Caco-2 (cell line): ENCODE measurements around the gene ACCS. TPM values are rescaled to one million over a fixed set of nuclear protein-coding genes. Genes with fewer than 3 reads are reported as not detected.

Experiments
- BruUV-seq: library from RNA; stranded (reverse); fragments of 400-500 nt; replicated peaks from 2 replicates; lab custom pipeline; 2021; lab: Mats Ljungman, UMichigan
- CTCF ChIA-PET: fragments of 300-600 bp; sonication (Branson Sonifier 250); formaldehyde crosslinking; loops from one replicate; lab custom pipeline; 2022; ENCODE audit warnings: antibody characterized with exemption; lab: Charles Lee
- POLR2A ChIA-PET: fragments of 300-600 bp; sonication (Branson Sonifier 250); formaldehyde crosslinking; loops from one replicate; lab custom pipeline; 2022; ENCODE audit warnings: antibody characterized with exemption; lab: Charles Lee
- DNase-seq, 2 experiments: peaks; one replicate each; pipeline versions ENCODE4 v3.0.0 to v3.0.0-alpha.2; 2020 to 2022
- H3K27me3 ChIP-seq: replicated peaks from 2 replicates; pipeline ENCODE4 v1.6.0; 2011; ENCODE audit warnings: low read length; ENCODE audit not compliant: control insufficient read depth, insufficient read depth
- H3K36me3 ChIP-seq: 2 replicates; pipeline ENCODE4 v1.5.1; 2011; ENCODE audit warnings: low read length; ENCODE audit not compliant: control insufficient read depth, insufficient read depth
- H3K4me1 ChIP-seq: fragments of 250-450 bp; sonication (Bioruptor Pico); 2 replicates; pipeline ENCODE4 v1.5.1; 2020; ENCODE audit warnings: mild to moderate bottlenecking
- H3K4me3 ChIP-seq: 2 replicates; pipeline ENCODE4 v1.5.1; 2011; ENCODE audit warnings: low read depth, mild to moderate bottlenecking, control low read depth, low read length
- H3K9me3 ChIP-seq: fragments of 250-450 bp; sonication (Bioruptor Pico); 2 replicates; pipeline ENCODE4 v1.5.1; 2020; ENCODE audit warnings: mild to moderate bottlenecking, moderate library complexity
- H3K27ac Mint-ChIP-seq: one replicate; pipeline ENCODE4 v1.8.0; 2022; ENCODE audit warnings: mixed read lengths; ENCODE audit not compliant: unreplicated experiment
- H3K27me3 Mint-ChIP-seq: one replicate; pipeline ENCODE4 v1.8.0; 2022; ENCODE audit warnings: mixed read lengths; ENCODE audit not compliant: insufficient read depth, unreplicated experiment
- H3K36me3 Mint-ChIP-seq: one replicate; pipeline ENCODE4 v1.8.0; 2022; ENCODE audit warnings: mild to moderate bottlenecking, mixed read lengths; ENCODE audit not compliant: insufficient read depth, unreplicated experiment
- H3K4me1 Mint-ChIP-seq: one replicate; pipeline ENCODE4 v1.8.0; 2022; ENCODE audit warnings: low read depth, mixed read lengths; ENCODE audit not compliant: unreplicated experiment
- H3K4me3 Mint-ChIP-seq: one replicate; pipeline ENCODE4 v1.8.0; 2022; ENCODE audit warnings: mild to moderate bottlenecking, moderate library complexity, mixed read lengths; ENCODE audit not compliant: unreplicated experiment
- H3K9me3 Mint-ChIP-seq: one replicate; pipeline ENCODE4 v1.8.0; 2022; ENCODE audit warnings: mixed read lengths; ENCODE audit not compliant: unreplicated experiment
- intact Hi-C: fragments of 100-400 bp; cut with micrococcal nuclease; formaldehyde crosslinking; loops from one replicate; pipeline ENCODE4 v1.10.0; 2022; ENCODE audit not compliant: unreplicated experiment
- total RNA-seq: library from RNA; stranded (reverse); gene quantifications from 2 replicates; pipeline ENCODE4 v1.2.3, GENCODE V29; 2022
- TF ChIP-seq, protein P1 (sequence below), 2 experiments: fragments of 200-600 bp in 1 of 2; IDR thresholded peaks; 1 replicate in 1 of 2; 2 replicates in 1 of 2; pipeline versions ENCODE4 v1.5.1 to v1.8.0; 2011 to 2022; ENCODE audit warnings: antibody characterized with exemption in 1 of 2, control low read depth in 1 of 2, inconsistent platforms in 1 of 2, low read depth in 1 of 2, low read length in 1 of 2, mild to moderate bottlenecking in 1 of 2, moderate library complexity in 1 of 2; ENCODE audit not compliant: insufficient read depth in 1 of 2, severe bottlenecking in 1 of 2, unreplicated experiment in 1 of 2

Gene ACCS
- total RNA-seq, 1 experiment from 2014 or later: 24.7 TPM

DNA sequence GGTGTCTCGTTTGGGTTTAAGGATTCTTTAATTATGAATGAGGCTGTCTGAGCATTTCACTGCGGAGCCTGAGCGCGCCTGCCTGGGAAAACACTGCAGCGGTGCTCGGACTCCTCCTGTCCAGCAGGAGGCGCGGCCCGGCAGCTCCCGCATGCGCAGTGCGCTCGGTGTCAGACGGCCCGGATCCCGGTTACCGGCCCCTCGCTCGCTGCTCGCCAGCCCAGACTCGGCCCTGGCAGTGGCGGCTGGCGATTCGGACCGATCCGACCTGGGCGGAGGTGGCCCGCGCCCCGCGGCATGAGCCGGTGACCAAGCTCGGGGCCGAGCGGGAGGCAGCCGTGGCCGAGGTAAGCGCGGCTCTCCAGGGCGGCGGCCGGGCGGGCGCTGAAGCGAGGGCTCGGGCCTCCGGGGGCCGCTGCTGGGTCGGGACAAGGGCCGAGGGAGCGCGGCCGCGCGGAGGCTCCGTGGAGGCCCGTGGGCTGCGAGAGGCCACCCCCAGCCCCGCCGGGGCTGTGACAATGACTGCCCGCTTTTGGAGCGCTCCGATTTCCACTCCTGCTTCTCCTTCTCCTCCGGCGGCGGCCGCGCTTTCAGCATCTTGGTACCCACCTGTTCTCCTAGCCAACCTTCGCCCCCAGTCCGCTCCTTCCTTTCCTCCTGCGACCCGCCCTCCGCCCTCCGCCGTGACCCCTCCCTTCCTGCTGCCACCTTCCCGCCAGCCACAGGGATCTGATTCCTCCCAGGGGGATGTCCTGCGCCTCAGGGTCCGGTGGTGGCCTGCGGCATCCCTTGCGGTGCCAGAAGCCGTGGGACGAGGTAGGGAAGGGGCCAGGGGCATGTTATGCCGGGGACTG, 29.7 kb downstream of the ACCS start, which contains the start of gene EXT2:
Gene EXT2 (plus strand): TSS at position 173 of the 854 bp plus-strand sequence. CDS start 12,035 bp downstream, outside the sequence.
- peak within 1 kb of the TSS; percentile 83 for H3K27ac Mint-ChIP-seq
- DNase-seq: peak; percentile 84 to 92
- peaks cover 3% of the 10 kb centered on the region for H3K27me3 Mint-ChIP-seq
- POLR2A ChIA-PET: no interaction called here
- intact Hi-C loops: loop anchor here (1.0 to 2.0 kb wide), 3 partner anchors 29 to 521 kb away; partner anchors contain the start of gene ACCS
- TF ChIP-seq, protein P1, sequence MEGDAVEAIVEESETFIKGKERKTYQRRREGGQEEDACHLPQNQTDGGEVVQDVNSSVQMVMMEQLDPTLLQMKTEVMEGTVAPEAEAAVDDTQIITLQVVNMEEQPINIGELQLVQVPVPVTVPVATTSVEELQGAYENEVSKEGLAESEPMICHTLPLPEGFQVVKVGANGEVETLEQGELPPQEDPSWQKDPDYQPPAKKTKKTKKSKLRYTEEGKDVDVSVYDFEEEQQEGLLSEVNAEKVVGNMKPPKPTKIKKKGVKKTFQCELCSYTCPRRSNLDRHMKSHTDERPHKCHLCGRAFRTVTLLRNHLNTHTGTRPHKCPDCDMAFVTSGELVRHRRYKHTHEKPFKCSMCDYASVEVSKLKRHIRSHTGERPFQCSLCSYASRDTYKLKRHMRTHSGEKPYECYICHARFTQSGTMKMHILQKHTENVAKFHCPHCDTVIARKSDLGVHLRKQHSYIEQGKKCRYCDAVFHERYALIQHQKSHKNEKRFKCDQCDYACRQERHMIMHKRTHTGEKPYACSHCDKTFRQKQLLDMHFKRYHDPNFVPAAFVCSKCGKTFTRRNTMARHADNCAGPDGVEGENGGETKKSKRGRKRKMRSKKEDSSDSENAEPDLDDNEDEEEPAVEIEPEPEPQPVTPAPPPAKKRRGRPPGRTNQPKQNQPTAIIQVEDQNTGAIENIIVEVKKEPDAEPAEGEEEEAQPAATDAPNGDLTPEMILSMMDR (IDR thresholded peaks at IDR 0.05; ENCODE audit: insufficient read depth in 1 of 2, low read depth in 1 of 2, low read length in 1 of 2, severe bottlenecking in 1 of 2, unreplicated experiment in 1 of 2): peak; percentile 76 to 97
- H3K9me3 ChIP-seq: no peaks in the 10 kb centered on the region
- peaks cover 1% of the 10 kb centered on the region; the same call in 1 of the 2 replicates for H3K36me3 ChIP-seq
- H3K27me3 ChIP-seq: no peaks in the 10 kb centered on the region
- CTCF ChIA-PET: interaction anchor here (0.9 to 2.7 kb wide), 5 partner anchors 9 to 444 kb away, joined by 3 to 34 read pairs (median 6); no protein-coding TSS in a partner anchor
- peaks cover 18% of the 10 kb centered on the region for H3K4me1 Mint-ChIP-seq
- no peaks in the 10 kb centered on the region for H3K9me3 Mint-ChIP-seq
- no TSS peak for BruUV-seq
- peak within 1 kb of the TSS; percentile 95 for H3K4me3 ChIP-seq
- peak within 1 kb of the TSS; percentile 94 for H3K4me3 Mint-ChIP-seq
- H3K36me3 Mint-ChIP-seq: no peaks in the 10 kb centered on the region
- H3K4me1 ChIP-seq: peaks cover 6% of the 10 kb centered on the region; the same call in 1 of the 2 replicates

- peaks cover 18% of the 10 kb centered on the region for H3K4me1 Mint-ChIP-seq
- H3K27ac Mint-ChIP-seq: peak overlapping the region; percentile 83
- ChIA-PET CTCF (interaction anchor here (0.5 kb wide), 1 partner anchor 427 kb away, joined by 3 read pairs; no protein-coding TSS in a partner anchor), POLR2A (no interaction called here)
- intact Hi-C loops: loop anchor here (1.0 kb wide), 1 partner anchor 230 kb away; no protein-coding TSS in a partner anchor
- TF ChIP-seq, protein P1 (IDR thresholded peaks at IDR 0.05; ENCODE audit: insufficient read depth in 1 of 2, low read depth in 1 of 2, low read length in 1 of 2, severe bottlenecking in 1 of 2, unreplicated experiment in 1 of 2): no peak
- DNase-seq: no peak
- peak overlapping the region; percentile 94 for H3K4me3 Mint-ChIP-seq
- peak overlapping the region; percentile 95 for H3K4me3 ChIP-seq
- H3K36me3 Mint-ChIP-seq: no peaks in the 10 kb centered on the region
- H3K9me3 ChIP-seq: no peaks in the 10 kb centered on the region
- peaks cover 3% of the 10 kb centered on the region for H3K27me3 Mint-ChIP-seq
- H3K4me1 ChIP-seq: peaks cover 6% of the 10 kb centered on the region; the same call in 1 of the 2 replicates
- no peaks in the 10 kb centered on the region for H3K27me3 ChIP-seq
- H3K9me3 Mint-ChIP-seq: no peaks in the 10 kb centered on the region
- BruUV-seq: no TSS peak
- peaks cover 1% of the 10 kb centered on the region; the same call in 1 of the 2 replicates for H3K36me3 ChIP-seq
Measured at GRCh38 chr11:44096360-44097185, 30.5 kb downstream of the ACCS start.

GRCh38 chr11:44097821-44098220, 31.8 kb downstream of the ACCS start:
- no TSS peak for BruUV-seq
- H3K9me3 ChIP-seq: no peaks in the 10 kb centered on the region; the same call in 1 of the 2 replicates
- peaks cover 3% of the 10 kb centered on the region for H3K27me3 Mint-ChIP-seq
- CTCF ChIA-PET: no interaction called here
- H3K4me3 Mint-ChIP-seq: no peak overlapping the region
- POLR2A ChIA-PET: no interaction called here
- no peaks in the 10 kb centered on the region for H3K27me3 ChIP-seq
- no peak for DNase-seq
- H3K9me3 Mint-ChIP-seq: no peaks in the 10 kb centered on the region
- peaks cover 6% of the 10 kb centered on the region; the same call in 1 of the 2 replicates for H3K4me1 ChIP-seq
- no peak overlapping the region for H3K4me3 ChIP-seq
- intact Hi-C loops: no loop called here
- H3K27ac Mint-ChIP-seq: no peak overlapping the region
- TF ChIP-seq, protein P1 (IDR thresholded peaks at IDR 0.05; ENCODE audit: insufficient read depth in 1 of 2, low read depth in 1 of 2, low read length in 1 of 2, severe bottlenecking in 1 of 2, unreplicated experiment in 1 of 2): no peak
- H3K4me1 Mint-ChIP-seq: peaks cover 18% of the 10 kb centered on the region
- H3K36me3 Mint-ChIP-seq: no peaks in the 10 kb centered on the region
- H3K36me3 ChIP-seq: peaks cover 1% of the 10 kb centered on the region; the same call in 1 of the 2 replicates
